ENCODE measurements around the gene TNPO1.

The TNPO1 gene

DNA sequence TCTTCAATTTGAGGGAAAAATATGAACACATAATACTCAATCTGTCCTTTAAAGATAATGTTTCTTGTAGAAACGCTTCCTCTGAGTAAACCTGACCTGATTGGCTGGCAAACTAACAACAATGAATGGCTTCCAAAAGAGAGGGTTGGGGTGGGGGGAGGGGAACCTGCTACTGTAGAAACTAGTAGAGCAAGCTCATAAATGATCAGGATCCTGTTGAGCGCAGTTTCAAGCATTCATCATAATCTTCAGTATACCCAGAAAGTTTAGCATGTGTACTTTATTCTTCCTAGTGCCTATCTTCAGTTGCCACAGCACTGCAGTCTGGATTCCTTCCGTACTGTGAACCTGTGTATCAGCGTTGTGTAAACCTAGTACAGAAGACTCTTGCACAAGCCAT, 76.4 kb downstream of the TNPO1 start:
- Histone ChIP-seq H3K9me3 (ENCODE audit: control insufficient read depth, insufficient read depth, low read depth, low read length) (no peaks in the 10 kb centered on the region), H3K4me1 (ENCODE audit: control insufficient read depth, insufficient read depth, low read length) (no peaks in the 10 kb centered on the region), H3K27ac (ENCODE audit: extremely low read depth, low read depth, low read length) (no peak overlapping the region), H3K36me3 (ENCODE audit: control insufficient read depth in 2 of 2, insufficient read depth in 1 of 2, low read length in 2 of 2) (peaks cover 90 to 94% of the 10 kb centered on the region in 2 experiments), H3K4me3 (ENCODE audit: low read depth, low read length) (no peak overlapping the region)
- POLR2A ChIA-PET = no interaction called here
- CTCF ChIA-PET = no interaction called here
- TF ChIP-seq ZNF571 (tag by site-specific recombination; IDR thresholded peaks at IDR 0.05) (no peak), ZNF600 (tag by site-specific recombination; IDR thresholded peaks at IDR 0.05) (no peak), OSR2 (tag by site-specific recombination; IDR thresholded peaks at IDR 0.05) (no peak), ZNF248 (tag by site-specific recombination; IDR thresholded peaks at IDR 0.05) (no peak), ZNF621 (tag by site-specific recombination; IDR thresholded peaks at IDR 0.05) (no peak), ZNF521 (tag by site-specific recombination; IDR thresholded peaks at IDR 0.05) (no peak), ZNF544 (tag by site-specific recombination; IDR thresholded peaks at IDR 0.05) (no peak), ZNF2 (tag by site-specific recombination; IDR thresholded peaks at IDR 0.05) (no peak), ZNF623 (tag by site-specific recombination; IDR thresholded peaks at IDR 0.05) (no peak), ZNF596 (tag by site-specific recombination; IDR thresholded peaks at IDR 0.05) (no peak), ZNF274 (IDR thresholded peaks at IDR 0.05; ENCODE audit: low read length) (no peak), ZNF274 (tag by site-specific recombination; IDR thresholded peaks at IDR 0.05; ENCODE audit: borderline replicate concordance) (no peak), ZNF785 (tag by site-specific recombination; IDR thresholded peaks at IDR 0.05) (no peak), ZBTB21 (tag by site-specific recombination; IDR thresholded peaks at IDR 0.05) (no peak), ZNF324 (tag by site-specific recombination; IDR thresholded peaks at IDR 0.05) (no peak)
- TF ChIP-seq, protein P1, sequence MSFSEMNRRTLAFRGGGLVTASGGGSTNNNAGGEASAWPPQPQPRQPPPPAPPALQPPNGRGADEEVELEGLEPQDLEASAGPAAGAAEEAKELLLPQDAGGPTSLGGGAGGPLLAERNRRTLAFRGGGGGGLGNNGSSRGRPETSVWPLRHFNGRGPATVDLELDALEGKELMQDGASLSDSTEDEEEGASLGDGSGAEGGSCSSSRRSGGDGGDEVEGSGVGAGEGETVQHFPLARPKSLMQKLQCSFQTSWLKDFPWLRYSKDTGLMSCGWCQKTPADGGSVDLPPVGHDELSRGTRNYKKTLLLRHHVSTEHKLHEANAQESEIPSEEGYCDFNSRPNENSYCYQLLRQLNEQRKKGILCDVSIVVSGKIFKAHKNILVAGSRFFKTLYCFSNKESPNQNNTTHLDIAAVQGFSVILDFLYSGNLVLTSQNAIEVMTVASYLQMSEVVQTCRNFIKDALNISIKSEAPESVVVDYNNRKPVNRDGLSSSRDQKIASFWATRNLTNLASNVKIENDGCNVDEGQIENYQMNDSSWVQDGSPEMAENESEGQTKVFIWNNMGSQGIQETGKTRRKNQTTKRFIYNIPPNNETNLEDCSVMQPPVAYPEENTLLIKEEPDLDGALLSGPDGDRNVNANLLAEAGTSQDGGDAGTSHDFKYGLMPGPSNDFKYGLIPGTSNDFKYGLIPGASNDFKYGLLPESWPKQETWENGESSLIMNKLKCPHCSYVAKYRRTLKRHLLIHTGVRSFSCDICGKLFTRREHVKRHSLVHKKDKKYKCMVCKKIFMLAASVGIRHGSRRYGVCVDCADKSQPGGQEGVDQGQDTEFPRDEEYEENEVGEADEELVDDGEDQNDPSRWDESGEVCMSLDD (tag by site-specific recombination; IDR thresholded peaks at IDR 0.05) = no peak
- TF ChIP-seq, protein P2, sequence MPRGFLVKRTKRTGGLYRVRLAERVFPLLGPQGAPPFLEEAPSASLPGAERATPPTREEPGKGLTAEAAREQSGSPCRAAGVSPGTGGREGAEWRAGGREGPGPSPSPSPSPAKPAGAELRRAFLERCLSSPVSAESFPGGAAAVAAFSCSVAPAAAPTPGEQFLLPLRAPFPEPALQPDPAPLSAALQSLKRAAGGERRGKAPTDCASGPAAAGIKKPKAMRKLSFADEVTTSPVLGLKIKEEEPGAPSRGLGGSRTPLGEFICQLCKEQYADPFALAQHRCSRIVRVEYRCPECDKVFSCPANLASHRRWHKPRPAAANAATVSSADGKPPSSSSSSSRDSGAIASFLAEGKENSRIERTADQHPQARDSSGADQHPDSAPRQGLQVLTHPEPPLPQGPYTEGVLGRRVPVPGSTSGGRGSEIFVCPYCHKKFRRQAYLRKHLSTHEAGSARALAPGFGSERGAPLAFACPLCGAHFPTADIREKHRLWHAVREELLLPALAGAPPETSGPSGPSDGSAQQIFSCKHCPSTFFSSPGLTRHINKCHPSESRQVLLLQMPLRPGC (tag by site-specific recombination; IDR thresholded peaks at IDR 0.05) = no peak
- TF ChIP-seq, protein P3, sequence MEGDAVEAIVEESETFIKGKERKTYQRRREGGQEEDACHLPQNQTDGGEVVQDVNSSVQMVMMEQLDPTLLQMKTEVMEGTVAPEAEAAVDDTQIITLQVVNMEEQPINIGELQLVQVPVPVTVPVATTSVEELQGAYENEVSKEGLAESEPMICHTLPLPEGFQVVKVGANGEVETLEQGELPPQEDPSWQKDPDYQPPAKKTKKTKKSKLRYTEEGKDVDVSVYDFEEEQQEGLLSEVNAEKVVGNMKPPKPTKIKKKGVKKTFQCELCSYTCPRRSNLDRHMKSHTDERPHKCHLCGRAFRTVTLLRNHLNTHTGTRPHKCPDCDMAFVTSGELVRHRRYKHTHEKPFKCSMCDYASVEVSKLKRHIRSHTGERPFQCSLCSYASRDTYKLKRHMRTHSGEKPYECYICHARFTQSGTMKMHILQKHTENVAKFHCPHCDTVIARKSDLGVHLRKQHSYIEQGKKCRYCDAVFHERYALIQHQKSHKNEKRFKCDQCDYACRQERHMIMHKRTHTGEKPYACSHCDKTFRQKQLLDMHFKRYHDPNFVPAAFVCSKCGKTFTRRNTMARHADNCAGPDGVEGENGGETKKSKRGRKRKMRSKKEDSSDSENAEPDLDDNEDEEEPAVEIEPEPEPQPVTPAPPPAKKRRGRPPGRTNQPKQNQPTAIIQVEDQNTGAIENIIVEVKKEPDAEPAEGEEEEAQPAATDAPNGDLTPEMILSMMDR (tag by site-specific recombination; IDR thresholded peaks at IDR 0.05) = no peak
- TF ChIP-seq, protein P4, sequence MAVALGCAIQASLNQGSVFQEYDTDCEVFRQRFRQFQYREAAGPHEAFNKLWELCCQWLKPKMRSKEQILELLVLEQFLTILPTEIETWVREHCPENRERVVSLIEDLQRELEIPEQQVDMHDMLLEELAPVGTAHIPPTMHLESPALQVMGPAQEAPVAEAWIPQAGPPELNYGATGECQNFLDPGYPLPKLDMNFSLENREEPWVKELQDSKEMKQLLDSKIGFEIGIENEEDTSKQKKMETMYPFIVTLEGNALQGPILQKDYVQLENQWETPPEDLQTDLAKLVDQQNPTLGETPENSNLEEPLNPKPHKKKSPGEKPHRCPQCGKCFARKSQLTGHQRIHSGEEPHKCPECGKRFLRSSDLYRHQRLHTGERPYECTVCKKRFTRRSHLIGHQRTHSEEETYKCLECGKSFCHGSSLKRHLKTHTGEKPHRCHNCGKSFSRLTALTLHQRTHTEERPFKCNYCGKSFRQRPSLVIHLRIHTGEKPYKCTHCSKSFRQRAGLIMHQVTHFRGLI (tag by site-specific recombination; IDR thresholded peaks at IDR 0.05) = no peak
- TF ChIP-seq, protein P5, sequence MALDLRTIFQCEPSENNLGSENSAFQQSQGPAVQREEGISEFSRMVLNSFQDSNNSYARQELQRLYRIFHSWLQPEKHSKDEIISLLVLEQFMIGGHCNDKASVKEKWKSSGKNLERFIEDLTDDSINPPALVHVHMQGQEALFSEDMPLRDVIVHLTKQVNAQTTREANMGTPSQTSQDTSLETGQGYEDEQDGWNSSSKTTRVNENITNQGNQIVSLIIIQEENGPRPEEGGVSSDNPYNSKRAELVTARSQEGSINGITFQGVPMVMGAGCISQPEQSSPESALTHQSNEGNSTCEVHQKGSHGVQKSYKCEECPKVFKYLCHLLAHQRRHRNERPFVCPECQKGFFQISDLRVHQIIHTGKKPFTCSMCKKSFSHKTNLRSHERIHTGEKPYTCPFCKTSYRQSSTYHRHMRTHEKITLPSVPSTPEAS (tag by site-specific recombination; IDR thresholded peaks at IDR 0.05) = no peak
